Measurements from ENCODE around the gene AP4E1. TPM values are rescaled to one million over a fixed set of nuclear protein-coding genes. Genes with fewer than 3 reads are reported as not detected.

Gene AP4E1
- total and polyA plus RNA-seq, 2 donors (not counting 3 experiments of a cell fraction or from before 2014, with no cell fraction given) = 1.6 to 9.8 TPM

DNA sequence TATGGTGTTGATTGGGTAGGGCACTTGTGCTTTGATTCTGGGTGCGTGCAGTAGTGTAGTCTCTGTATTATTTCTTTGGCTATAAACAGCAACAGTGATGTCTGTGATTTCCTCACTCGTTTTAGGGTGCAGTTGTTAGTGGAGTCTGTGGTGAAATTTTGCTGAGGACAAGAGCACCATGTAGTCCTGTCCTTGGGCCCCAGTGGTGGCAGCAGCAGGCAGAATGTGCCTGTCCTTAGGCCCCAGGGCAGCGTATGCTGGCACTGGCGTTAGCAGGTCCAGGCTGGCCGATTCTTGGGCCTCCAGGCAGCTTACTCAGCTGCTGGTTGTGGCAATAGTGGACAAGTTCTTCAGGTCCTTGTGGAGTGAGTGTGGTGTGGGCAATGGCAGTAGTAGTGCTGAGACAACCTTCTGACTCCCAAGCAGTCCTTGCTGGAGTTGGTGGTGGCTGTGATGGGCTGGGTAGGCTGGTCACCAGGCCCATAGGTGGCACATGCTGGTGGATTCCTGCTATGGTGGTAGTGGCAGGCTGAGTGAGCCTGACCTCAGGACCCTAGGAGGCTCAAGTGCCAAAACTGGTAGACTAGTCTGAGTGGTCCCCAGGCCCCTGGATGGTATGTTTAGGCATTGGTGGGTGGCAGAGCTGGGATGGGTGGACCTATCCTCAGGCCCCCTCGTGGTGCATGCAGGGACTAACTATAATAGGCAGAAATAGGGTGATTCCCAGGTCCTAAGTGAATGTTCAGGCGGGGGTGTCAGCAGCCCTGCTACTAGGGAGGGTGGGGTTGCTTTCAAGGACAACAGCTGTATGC lies 129.9 kb downstream of the AP4E1 start:
- FAIRE-seq = no peak
- H2AFZ ChIP-seq (ENCODE audit: low read depth, low read length) = no peak overlapping the region
- H3K4me3 ChIP-seq (replicated peaks in 1 of 3; ENCODE audit: insufficient read depth in 1 of 3, low read depth in 1 of 3, low read length in 3 of 3) = no peak overlapping the region
- H3K36me3 ChIP-seq (ENCODE audit: control insufficient read depth in 2 of 2, extremely low read depth in 1 of 2, insufficient read depth in 2 of 2, low read length in 2 of 2) = no peaks in the 10 kb centered on the region
- no peaks in the 10 kb centered on the region for H3K27me3 ChIP-seq (ENCODE audit: control insufficient read depth in 2 of 2, insufficient read depth in 2 of 2, low read length in 2 of 2)
- dilution Hi-C loops (cut with MboI; ENCODE audit: extremely low pct_ligation_motif_present, low sequenced_read_pairs) (no loop called here), intact Hi-C loops (cut with micrococcal nuclease) (no loop called here)
- TF ChIP-seq POLR2AphosphoS5 (IDR thresholded peaks at IDR 0.05; ENCODE audit: insufficient read depth, low read depth, low read length) (no peak), FOS (IDR thresholded peaks at IDR 0.05; ENCODE audit: borderline replicate concordance, insufficient read depth, low read length) (no peak), JUN (IDR thresholded peaks at IDR 0.05; ENCODE audit: borderline replicate concordance, insufficient read depth, insufficient read length, low read depth) (no peak), MYC (IDR thresholded peaks at IDR 0.05; ENCODE audit: low read depth, low read length) (no peak), EZH2 (IDR thresholded peaks at IDR 0.05; ENCODE audit: borderline replicate concordance, low read depth, low read length, severe bottlenecking) (no peak), GATA2 (IDR thresholded peaks at IDR 0.05; ENCODE audit: insufficient read depth, insufficient read length, low read depth, low read length) (no peak), POLR2A (IDR thresholded peaks at IDR 0.05; ENCODE audit: low read depth, low read length) (no peak)
- TF ChIP-seq, protein P1, sequence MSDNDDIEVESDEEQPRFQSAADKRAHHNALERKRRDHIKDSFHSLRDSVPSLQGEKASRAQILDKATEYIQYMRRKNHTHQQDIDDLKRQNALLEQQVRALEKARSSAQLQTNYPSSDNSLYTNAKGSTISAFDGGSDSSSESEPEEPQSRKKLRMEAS (IDR thresholded peaks at IDR 0.05; ENCODE audit: insufficient read depth, insufficient read length) = no peak
- TF ChIP-seq, protein P2, sequence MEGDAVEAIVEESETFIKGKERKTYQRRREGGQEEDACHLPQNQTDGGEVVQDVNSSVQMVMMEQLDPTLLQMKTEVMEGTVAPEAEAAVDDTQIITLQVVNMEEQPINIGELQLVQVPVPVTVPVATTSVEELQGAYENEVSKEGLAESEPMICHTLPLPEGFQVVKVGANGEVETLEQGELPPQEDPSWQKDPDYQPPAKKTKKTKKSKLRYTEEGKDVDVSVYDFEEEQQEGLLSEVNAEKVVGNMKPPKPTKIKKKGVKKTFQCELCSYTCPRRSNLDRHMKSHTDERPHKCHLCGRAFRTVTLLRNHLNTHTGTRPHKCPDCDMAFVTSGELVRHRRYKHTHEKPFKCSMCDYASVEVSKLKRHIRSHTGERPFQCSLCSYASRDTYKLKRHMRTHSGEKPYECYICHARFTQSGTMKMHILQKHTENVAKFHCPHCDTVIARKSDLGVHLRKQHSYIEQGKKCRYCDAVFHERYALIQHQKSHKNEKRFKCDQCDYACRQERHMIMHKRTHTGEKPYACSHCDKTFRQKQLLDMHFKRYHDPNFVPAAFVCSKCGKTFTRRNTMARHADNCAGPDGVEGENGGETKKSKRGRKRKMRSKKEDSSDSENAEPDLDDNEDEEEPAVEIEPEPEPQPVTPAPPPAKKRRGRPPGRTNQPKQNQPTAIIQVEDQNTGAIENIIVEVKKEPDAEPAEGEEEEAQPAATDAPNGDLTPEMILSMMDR (IDR thresholded peaks at IDR 0.05; ENCODE audit: extremely low read depth in 1 of 2, insufficient read depth in 1 of 2, low read depth in 1 of 2, low read length in 2 of 2) = no peak
- no peak for DNase-seq (ENCODE audit: low read depth, low spot score)
- ChIA-PET CTCF (no interaction called here), POLR2A (no interaction called here)
- no peaks in the 10 kb centered on the region for H4K20me1 ChIP-seq (replicated peaks; ENCODE audit: control insufficient read depth, extremely low read depth, insufficient read depth, low read length)
- BruUV-seq (replicated peaks) = no TSS peak
- H3K79me2 ChIP-seq (ENCODE audit: control insufficient read depth, insufficient read depth, low read length) = no peaks in the 10 kb centered on the region
- no peak overlapping the region for H3K9ac ChIP-seq (replicated peaks; ENCODE audit: extremely low read depth, insufficient read depth, low read length)
- H3K9me1 ChIP-seq (replicated peaks; ENCODE audit: control insufficient read depth, extremely low read depth, insufficient read depth, low read length) = no peaks in the 10 kb centered on the region
- no peak overlapping the region for H3K27ac ChIP-seq (ENCODE audit: insufficient read depth, low read depth, low read length)
- H3K4me2 ChIP-seq (ENCODE audit: insufficient read depth, low read length) = no peak overlapping the region
- no peaks in the 10 kb centered on the region for H3K4me1 ChIP-seq (ENCODE audit: control insufficient read depth, extremely low read depth, insufficient read depth, low read length)
- H3K9me3 ChIP-seq (replicated peaks; ENCODE audit: control insufficient read depth, insufficient read depth, low read length) = no peaks in the 10 kb centered on the region

Measured in endothelial cell of umbilical vein (primary cell).